ENCODE results near the gene CAMTA1. TPM values are rescaled to one million over a fixed set of nuclear protein-coding genes. Genes with fewer than 3 reads are reported as not detected.
A peak's percentile ranks its signal among the peaks of the same experiment; 100 is the strongest.

CAMTA1 gene
- total RNA-seq, 1 experiment from 2014 or later: 82.2 TPM

GRCh38 chr1:7300893-7301663, 515.8 kb downstream of the CAMTA1 start:
- no peak overlapping the region for H3K4me3 ChIP-seq (ENCODE audit: low read depth in 2 of 2, low read length in 2 of 2)

GRCh38 chr1:7301664-7301981, 516.4 kb downstream of the CAMTA1 start:
- in situ Hi-C loops (cut with HindIII; ENCODE audit: low pct_unique_long_range_greater_than_20kb, low sequenced_read_pairs) (no loop called here), intact Hi-C loops (cut with micrococcal nuclease; ENCODE audit: unreplicated experiment) (no loop called here)
- DNase-seq (ENCODE audit: low read depth, low spot score) (no peak), ATAC-seq (no peak)
- TF ChIP-seq, protein P1, sequence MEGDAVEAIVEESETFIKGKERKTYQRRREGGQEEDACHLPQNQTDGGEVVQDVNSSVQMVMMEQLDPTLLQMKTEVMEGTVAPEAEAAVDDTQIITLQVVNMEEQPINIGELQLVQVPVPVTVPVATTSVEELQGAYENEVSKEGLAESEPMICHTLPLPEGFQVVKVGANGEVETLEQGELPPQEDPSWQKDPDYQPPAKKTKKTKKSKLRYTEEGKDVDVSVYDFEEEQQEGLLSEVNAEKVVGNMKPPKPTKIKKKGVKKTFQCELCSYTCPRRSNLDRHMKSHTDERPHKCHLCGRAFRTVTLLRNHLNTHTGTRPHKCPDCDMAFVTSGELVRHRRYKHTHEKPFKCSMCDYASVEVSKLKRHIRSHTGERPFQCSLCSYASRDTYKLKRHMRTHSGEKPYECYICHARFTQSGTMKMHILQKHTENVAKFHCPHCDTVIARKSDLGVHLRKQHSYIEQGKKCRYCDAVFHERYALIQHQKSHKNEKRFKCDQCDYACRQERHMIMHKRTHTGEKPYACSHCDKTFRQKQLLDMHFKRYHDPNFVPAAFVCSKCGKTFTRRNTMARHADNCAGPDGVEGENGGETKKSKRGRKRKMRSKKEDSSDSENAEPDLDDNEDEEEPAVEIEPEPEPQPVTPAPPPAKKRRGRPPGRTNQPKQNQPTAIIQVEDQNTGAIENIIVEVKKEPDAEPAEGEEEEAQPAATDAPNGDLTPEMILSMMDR (IDR thresholded peaks at IDR 0.05): no peak
- TF ChIP-seq SIN3A (IDR thresholded peaks at IDR 0.05; ENCODE audit: borderline replicate concordance, insufficient read depth, low read depth, low read length) (no peak), TCF7L2 (IDR thresholded peaks at IDR 0.05; ENCODE audit: low read depth, low read length) (no peak), POLR2AphosphoS5 (IDR thresholded peaks at IDR 0.05; ENCODE audit: low read depth, low read length) (no peak)
- TF ChIP-seq, protein P2, sequence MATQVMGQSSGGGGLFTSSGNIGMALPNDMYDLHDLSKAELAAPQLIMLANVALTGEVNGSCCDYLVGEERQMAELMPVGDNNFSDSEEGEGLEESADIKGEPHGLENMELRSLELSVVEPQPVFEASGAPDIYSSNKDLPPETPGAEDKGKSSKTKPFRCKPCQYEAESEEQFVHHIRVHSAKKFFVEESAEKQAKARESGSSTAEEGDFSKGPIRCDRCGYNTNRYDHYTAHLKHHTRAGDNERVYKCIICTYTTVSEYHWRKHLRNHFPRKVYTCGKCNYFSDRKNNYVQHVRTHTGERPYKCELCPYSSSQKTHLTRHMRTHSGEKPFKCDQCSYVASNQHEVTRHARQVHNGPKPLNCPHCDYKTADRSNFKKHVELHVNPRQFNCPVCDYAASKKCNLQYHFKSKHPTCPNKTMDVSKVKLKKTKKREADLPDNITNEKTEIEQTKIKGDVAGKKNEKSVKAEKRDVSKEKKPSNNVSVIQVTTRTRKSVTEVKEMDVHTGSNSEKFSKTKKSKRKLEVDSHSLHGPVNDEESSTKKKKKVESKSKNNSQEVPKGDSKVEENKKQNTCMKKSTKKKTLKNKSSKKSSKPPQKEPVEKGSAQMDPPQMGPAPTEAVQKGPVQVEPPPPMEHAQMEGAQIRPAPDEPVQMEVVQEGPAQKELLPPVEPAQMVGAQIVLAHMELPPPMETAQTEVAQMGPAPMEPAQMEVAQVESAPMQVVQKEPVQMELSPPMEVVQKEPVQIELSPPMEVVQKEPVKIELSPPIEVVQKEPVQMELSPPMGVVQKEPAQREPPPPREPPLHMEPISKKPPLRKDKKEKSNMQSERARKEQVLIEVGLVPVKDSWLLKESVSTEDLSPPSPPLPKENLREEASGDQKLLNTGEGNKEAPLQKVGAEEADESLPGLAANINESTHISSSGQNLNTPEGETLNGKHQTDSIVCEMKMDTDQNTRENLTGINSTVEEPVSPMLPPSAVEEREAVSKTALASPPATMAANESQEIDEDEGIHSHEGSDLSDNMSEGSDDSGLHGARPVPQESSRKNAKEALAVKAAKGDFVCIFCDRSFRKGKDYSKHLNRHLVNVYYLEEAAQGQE (IDR thresholded peaks at IDR 0.05; ENCODE audit: insufficient read depth in 1 of 2, low read depth in 2 of 2, low read length in 1 of 2): no peak
- Histone ChIP-seq H3K27me3 (ENCODE audit: control insufficient read depth, insufficient read depth, low read length) (no peaks in the 10 kb centered on the region), H3K9me3 (ENCODE audit: control insufficient read depth, insufficient read depth, low read depth, low read length) (peaks cover 11% of the 10 kb centered on the region; the same call in 1 of the 2 replicates), H3K4me1 (ENCODE audit: control insufficient read depth, insufficient read depth, low read length) (peaks cover 39% of the 10 kb centered on the region), H3K4me3 (ENCODE audit: low read depth in 2 of 2, low read length in 2 of 2) (no peak overlapping the region), H3K27ac (ENCODE audit: low read length) (peak overlapping the region; percentile 63; the same call in 1 of the 2 replicates), H3K36me3 (ENCODE audit: control insufficient read depth, insufficient read depth, low read length) (no peaks in the 10 kb centered on the region)
- CTCF ChIA-PET: no interaction called here
- BruUV-seq (replicated peaks): no TSS peak
- POLR2A ChIA-PET: no interaction called here

More at GRCh38 chr1:7300893-7301663, 515.8 kb downstream of the CAMTA1 start:
- ATAC-seq: peak; percentile 71
- Histone ChIP-seq H3K36me3 (ENCODE audit: control insufficient read depth, insufficient read depth, low read length) (no peaks in the 10 kb centered on the region), H3K27ac (ENCODE audit: low read length) (peak overlapping the region; percentile 63; the same call in 1 of the 2 replicates), H3K9me3 (ENCODE audit: control insufficient read depth, insufficient read depth, low read depth, low read length) (peaks cover 9% of the 10 kb centered on the region; the same call in 1 of the 2 replicates), H3K27me3 (ENCODE audit: control insufficient read depth, insufficient read depth, low read length) (no peaks in the 10 kb centered on the region), H3K4me1 (ENCODE audit: control insufficient read depth, insufficient read depth, low read length) (peaks cover 39% of the 10 kb centered on the region)
- ChIA-PET POLR2A (no interaction called here), CTCF (interaction anchor here (0.7 kb wide), 1 partner anchor 216 kb away, joined by 3 read pairs; no protein-coding TSS in a partner anchor)
- peak; percentile 71 for TF ChIP-seq TCF7L2 (IDR thresholded peaks at IDR 0.05; ENCODE audit: low read depth, low read length)
- TF ChIP-seq, protein P2 (IDR thresholded peaks at IDR 0.05; ENCODE audit: insufficient read depth in 1 of 2, low read depth in 2 of 2, low read length in 1 of 2): no peak
- TF ChIP-seq, protein P1 (IDR thresholded peaks at IDR 0.05): no peak
- in situ Hi-C loops (cut with HindIII; ENCODE audit: low pct_unique_long_range_greater_than_20kb, low sequenced_read_pairs) (no loop called here), intact Hi-C loops (cut with micrococcal nuclease; ENCODE audit: unreplicated experiment) (no loop called here)
- BruUV-seq (replicated peaks): no TSS peak
- peak; percentile 65 for DNase-seq (ENCODE audit: low read depth, low spot score)
